Posterior cingulate gyrus (tissue), 11 donors: ENCODE data around the gene BCAP31.
"Not testable (repeated sequence)": the region's sequence is repeated elsewhere in the genome, so short reads cannot be mapped to it uniquely, and the experiment has no call there.

ENCODE experiments used
- DNase-seq, 10 donors: peaks; one replicate each; pipeline versions ENCODE4 v3.0.0 to v3.0.0-alpha.2; 2020 to 2021; ENCODE audit warnings: mixed read lengths in 3 of 10
- intact Hi-C: fragments of 100-400 bp; cut with DNase I; formaldehyde crosslinking; loops from one replicate; pipeline ENCODE4 v1.15.1; 2023

The BCAP31 gene

GRCh38 chrX:153723351-153724251 lies 586 bp downstream of the BCAP31 start:
- intact Hi-C loops = no loop called here
- DNase-seq = peak in 3 of 10 donors; percentile 76 to 80 (median 77)

GRCh38 chrX:153722704-153723350 lies 1.4 kb downstream of the BCAP31 start:
- DNase-seq = peak in 2 of 10 donors; percentile 5 to 79
- intact Hi-C loops = no loop called here

DNA sequence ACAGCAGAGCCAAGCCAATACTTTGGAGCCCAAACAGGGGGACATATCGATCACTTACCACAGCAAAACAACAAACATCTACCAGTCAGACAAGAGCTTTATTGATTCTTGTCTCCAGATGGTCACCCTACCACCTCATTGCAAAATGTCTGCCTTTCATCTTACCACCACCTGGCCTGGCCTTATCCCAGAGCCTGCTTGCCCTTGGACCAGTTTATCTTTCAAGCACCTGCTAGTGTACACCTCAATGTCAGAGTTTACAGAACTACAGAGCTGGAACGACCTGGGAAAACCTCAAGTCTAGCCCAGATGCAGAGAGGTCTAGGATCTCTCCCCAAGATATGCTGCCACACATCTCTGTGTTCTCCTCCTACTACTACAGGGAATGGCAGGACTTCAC lies 4.5 kb downstream of the BCAP31 start:
- intact Hi-C loops = no loop called here
- no peak for DNase-seq

DNA sequence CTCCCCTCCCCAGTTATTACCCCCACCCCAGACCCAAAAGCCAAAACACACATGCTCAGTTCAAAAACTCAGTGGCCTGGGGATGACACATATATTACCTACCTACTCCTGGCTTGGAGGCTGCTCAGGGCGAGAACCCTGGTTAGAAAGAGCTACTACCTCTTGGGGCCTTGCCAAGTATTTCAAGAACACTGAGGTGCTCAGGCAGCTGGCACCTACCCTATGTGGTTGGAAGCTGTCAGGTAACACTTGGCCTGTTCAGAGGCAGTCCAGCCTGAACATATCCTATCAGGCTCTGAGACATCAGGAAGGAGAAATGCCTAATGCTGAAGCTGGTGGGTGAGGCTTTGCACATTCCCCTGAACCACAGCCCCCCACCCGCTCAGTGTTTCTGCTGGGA lies 4.9 kb downstream of the BCAP31 start:
- no peak for DNase-seq
- intact Hi-C loops = no loop called here

GRCh38 chrX:153717445-153717844 lies 6.7 kb downstream of the BCAP31 start:
- intact Hi-C loops = no loop called here
- DNase-seq = no peak

GRCh38 chrX:153714256-153714655 lies 9.9 kb downstream of the BCAP31 start:
- no peak for DNase-seq
- intact Hi-C loops = no loop called here

GRCh38 chrX:153709726-153710674 lies 14.2 kb downstream of the BCAP31 start:
- intact Hi-C loops = no loop called here
- DNase-seq = peak in 1 of 10 donors; percentile 67

DNA sequence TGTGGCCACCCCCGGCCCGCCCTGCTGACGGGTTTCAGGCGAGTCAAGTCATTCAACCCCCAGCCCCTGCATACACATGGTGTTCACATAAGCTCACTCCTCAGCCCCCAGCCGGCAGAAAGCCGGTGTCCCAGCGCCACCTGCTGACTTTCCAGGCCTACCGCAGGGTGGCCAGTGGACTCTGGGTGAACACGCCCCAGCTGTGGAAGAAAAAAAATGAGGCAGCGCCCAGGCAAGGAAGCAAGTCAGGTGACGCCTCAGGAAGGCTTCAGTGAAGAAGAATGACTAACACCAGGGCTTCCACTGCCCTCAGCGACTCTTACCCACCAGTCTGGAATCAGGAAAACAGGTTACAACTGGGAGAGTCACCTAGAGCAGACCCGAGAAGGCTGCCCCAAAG lies 15.8 kb downstream of the BCAP31 start:
- intact Hi-C loops = no loop called here
- peak; percentile 63 to 97 (median 76) for DNase-seq

DNA sequence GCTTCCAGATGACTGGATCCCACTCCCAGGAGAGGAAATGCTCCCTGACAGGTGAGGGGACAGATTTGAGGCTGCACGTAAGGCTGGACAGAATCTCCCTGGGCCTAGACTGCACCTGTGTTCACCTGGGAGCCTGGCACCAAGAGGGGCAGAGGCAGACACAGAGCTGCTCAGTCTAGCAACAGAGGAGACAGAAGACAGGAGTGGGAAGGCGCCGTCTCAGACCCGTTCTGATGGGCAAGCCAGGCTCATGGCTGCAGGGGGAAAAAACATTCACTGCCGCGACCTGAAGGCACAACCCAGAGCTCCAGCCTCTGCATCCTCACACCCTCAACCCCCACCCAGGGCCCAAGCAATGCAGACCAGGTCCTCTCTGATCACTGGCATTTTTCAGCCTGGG lies 16.8 kb downstream of the BCAP31 start:
- DNase-seq = peak in 1 of 10 donors; percentile 76
- intact Hi-C loops = no loop called here

DNA sequence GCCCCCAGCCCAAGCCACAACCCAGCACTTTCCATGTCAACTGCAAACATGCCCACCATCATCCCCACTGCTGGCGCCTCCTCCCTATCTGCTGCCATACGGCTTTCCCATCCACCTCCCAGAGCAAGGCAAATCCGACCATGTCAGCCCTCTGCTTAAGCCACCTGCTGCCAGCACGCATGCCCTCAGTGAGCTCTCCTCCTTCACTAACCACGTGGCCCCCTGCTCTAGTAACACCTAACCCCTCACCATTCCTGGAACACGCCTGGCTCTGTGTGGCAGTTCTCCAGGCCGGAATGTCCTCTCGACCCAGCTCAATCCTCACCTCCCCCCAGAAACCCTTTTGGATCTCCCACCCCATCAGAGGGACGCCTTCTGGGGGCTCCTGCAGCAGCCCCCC lies 17.4 kb downstream of the BCAP31 start:
- peak in 1 of 10 donors; percentile 46 for DNase-seq
- intact Hi-C loops = no loop called here

DNA sequence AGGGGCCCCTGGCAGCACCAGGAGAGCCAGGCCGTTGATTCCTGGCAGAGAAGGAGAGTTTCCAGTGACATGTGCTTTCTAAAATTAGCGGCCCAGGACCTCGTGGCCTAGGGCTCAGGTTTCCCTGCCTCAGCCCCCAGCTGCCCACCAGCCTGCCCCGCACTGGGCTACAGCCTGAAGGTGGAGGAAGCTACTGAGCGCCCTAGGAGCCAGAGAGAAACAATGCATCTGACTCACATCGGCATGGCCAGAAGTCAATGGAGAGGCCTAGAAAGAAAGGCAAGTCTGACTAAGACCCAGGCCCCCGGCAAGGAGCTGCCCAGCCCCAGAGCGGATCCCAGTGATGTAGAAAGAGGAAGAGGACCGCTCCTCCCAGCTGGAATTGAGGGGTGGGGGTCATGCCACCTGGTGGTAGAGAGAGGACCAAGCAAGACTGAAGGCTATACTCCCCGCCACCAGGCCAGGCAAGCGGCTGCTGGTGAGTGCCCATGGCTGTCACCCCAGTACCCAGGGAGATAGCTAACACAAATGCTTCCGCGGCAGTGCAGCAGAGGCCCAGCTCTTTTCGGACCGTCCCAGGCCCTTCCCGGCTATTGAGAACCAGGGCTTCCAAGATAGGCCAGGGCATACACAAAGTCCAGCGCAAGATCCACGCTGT lies 18.7 kb downstream of the BCAP31 start:
- intact Hi-C loops = not testable (repeated sequence)
- peak in 1 of 10 donors; percentile 33 for DNase-seq

DNA sequence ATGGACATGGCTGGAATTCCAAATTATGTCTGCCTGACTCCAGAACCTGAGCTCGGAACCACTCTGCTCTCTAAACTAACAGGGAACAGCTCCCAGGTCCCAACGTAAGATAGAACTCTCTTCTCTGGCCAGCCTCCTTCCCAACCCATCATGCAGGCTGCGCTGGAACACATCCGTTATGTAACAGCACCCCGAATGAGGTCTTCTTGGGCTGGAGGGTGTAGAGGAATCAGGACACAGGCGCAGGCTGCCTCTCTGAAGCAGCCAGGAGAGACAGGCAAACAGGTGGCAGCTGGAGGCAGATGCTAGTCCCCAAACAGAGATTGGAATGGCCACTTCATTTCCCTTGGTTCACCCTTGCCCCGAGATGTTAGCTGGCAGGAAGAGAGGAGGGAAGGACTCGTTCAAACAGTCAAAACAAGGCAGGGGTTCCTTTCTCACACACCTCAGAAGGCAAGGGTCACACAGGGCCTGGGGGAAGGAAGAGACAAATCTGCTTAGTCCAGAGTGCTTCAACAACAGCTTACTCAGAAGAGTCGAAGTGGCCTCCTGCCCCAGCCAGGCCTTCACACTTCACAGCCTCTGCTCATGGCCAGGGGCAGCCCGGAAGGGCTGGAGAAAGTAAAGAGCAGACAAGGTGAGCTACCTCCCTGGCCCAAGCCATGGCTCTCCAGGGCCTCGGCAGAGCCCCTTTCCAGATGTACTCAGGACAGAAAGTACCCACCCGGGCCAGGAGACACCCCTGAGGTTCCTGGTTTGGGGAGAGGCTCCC lies 19.4 kb downstream of the BCAP31 start:
- peak in 2 of 10 donors; percentile 37 to 83 for DNase-seq

GRCh38 chrX:153704021-153704526 lies 20.1 kb downstream of the BCAP31 start:
- intact Hi-C loops = no loop called here
- no peak for DNase-seq

More for the DNA sequence above, 19.4 kb downstream of the BCAP31 start:
- intact Hi-C loops = not testable (repeated sequence)

DNA sequence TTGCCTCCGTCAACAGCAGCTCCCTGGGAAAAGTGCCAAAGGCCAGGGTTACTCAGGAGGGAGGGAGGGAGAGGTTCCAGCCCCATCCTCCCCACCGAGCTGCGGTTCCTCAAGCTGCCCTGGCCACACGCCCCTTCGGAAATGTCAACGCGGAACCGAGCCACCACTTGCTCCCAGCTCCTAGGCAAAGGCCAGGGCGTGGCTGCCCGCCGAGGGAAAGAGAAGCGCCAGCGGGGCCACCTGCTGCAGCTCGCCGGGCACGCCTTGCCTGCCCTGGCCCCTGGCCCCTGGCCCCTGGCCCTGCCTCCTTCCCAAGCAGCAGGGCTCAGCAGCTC lies 21.2 kb downstream of the BCAP31 start:
- intact Hi-C loops = no loop called here
- DNase-seq = no peak

GRCh38 chrX:153702336-153703035 lies 21.7 kb downstream of the BCAP31 start:
- intact Hi-C loops = no loop called here

GRCh38 chrX:153701706-153702105 lies 22.5 kb downstream of the BCAP31 start:
- peak in 1 of 10 donors; percentile 72 for DNase-seq
- intact Hi-C loops = no loop called here

More at GRCh38 chrX:153702336-153703035, 21.7 kb downstream of the BCAP31 start:
- peak in 1 of 10 donors; percentile 49 for DNase-seq

DNA sequence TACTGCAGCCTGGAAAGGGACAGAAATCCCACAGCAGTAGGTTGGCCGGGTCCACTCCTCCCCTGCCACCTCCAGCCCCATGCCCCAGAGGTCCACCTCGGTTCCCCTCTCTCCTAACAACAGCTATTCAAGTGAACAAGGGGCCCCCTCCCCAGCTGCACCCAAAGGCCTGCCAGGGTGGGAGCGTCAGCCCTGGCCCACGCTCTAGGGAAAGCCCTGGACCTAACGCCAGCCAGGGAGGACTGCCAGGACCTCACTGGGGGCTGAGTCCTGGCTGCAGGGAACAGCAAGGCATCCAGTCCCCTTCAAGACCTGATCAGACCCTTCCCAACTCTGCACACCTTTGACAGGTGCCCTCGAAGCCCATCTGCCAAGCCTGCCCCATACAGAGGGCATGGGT lies 23.2 kb downstream of the BCAP31 start:
- intact Hi-C loops = no loop called here
- DNase-seq = no peak

- no peak for DNase-seq
- intact Hi-C loops = no loop called here
These were observed 23.7 kb downstream of the BCAP31 start for GRCh38 chrX:153700376-153700945.
